HG03159 (cell line): Measurements from ENCODE around the gene RTKN.
A peak's percentile ranks its signal among the peaks of the same experiment; 100 is the strongest.
"Not testable (repeated sequence)": the region's sequence is repeated elsewhere in the genome, so short reads cannot be mapped to it uniquely, and the experiment has no call there.

Experiments
- ATAC-seq: cut with Tn5 transposase; IDR thresholded peaks from one replicate; pipeline ENCODE4 v1.9.1; 2021; ENCODE audit warnings: mild to moderate bottlenecking, moderate library complexity; ENCODE audit not compliant: unreplicated experiment

Gene RTKN

DNA sequence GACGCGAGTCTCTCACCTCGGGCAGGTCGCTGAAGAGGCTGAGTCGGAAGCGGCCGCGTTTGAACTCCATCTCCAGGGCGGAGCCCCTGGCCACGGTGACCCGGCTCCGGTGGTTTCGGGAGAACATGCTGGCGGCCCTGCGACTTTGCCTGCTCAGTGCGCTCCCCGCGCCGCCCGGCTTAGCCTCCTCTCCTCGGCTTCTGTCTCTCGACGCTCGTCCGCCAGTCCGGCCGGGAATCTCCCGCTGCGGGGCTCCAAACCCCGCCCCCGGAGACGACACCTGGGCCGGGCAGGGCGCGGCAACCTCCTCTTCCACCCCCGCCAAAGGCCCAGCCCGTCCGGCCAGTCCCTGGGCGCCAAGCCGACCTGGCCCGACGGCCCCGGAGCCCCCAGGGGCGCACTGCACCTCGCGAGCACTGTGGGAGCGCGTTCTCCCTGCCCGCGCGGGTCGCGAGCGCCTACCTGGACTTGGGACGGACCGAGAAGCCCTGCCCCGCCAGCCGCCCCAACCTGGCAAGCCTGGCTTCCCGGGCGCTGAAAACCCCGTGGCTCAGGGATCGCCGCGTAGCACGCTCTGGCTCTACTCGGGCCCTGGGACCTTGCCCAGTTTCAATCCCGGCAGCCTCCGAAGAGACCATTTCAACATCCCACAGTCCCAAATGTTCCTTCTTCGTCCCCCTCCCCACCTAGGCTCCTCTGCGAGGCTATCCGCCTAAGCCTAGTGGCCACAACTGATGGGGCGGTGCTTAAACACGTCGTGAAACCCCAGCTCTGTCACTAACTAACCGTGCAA, at the start of gene RTKN:
RTKN (minus strand) TSS at position 248 of the 793 bp plus-strand sequence; CDS start at position 127, 121 bp downstream.
- no peak for ATAC-seq

- ATAC-seq = no peak
These were observed 48.2 kb upstream of the RTKN start for GRCh38 chr2:74489906-74490305.

- no peak for ATAC-seq
These were observed 47.1 kb upstream of the RTKN start for GRCh38 chr2:74488643-74489481.

DNA sequence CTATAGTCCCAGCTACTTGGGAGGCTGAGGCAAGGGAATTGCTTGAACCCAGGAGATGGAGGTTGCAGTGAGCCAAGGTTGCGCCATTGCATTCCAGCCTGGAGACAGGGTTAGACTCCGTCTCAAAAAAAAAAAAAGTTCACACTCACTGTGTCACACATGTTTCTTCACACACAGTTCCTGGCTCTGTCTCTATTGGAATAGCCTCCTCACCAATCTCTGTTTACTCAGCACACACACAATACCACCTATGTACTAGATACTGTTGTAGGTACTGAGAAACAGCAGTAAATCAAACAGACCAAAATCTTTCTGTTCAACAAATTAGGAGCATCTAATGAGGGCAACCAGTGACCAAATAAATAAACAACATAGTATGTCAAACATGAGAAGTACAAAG, 44.4 kb upstream of the RTKN start:
- ATAC-seq = no peak

DNA sequence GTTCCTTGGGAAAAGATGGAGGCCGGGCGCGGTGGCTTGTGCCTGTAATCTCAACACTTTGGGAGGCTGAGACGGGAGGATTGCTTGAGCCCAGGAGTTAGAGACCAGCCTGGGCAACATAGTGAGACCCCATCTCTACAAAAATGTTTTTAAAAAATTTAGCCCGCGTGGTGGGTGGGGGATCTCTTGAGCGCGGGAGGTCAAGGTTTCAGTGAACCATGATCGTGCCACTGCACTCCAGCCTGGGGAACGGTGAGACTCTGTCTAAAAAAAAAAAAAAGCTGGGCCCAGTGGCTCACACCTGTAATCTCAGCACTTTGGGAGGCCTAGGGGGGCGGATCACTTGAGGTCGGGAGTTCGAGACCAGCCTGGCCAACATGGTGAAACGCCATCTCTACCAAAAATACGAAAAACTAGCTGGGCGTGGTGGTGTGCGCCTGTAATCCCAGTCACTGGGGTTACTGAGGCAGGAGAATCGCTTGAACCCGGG, 42.0 kb upstream of the RTKN start:
- not testable (repeated sequence) for ATAC-seq

DNA sequence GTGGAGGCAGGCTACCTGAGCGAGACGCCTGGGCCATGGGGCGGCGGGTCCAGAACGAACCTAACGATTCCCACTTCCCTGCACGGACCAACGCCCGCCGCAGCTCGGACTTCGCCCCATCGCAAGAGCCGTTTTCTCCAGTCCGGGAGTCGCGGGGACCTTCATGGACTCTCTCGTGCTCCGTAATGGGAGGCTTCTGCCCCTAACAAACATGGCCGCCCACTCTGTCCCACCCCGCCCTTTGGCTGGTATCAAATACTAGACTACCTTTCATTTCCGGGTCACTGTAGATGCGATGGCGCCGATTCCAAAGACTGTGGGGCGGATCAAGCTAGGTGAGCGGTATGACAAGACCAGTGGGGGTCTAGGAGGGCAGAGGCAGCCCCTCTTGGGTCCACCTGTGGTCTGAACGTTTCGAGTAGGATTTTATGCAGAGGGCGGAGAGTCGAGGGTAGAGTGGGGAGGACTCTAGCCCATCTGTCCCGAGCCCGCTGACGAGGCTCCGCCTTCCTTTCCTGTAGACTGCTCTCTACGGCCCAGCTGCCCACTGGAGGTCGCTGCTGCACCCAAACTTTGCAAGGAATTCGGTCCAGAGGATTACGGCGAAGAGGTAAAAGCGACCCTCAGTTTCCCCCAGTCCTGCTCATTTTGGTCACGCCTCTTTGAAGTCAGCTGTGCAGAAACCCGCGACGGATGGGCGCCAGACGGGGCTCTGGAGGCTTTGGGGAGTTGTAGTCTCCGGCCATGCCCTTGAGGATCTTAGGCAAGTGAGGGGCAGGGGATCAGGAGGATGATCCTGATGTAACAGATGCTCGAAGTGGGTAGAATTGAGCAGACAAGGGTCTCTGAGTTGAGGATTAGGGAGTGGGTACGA, 41.3 kb upstream of the RTKN start, which contains the start of the genes CCDC142 and TTC31:
CCDC142 (minus strand) TSS at position 198 of the 874 bp plus-strand sequence; CDS start at position 37, 161 bp downstream.
TTC31 (plus strand) TSS at position 281 of the 874 bp plus-strand sequence; CDS start at position 296, 15 bp downstream.
- peak; percentile 89 for ATAC-seq

DNA sequence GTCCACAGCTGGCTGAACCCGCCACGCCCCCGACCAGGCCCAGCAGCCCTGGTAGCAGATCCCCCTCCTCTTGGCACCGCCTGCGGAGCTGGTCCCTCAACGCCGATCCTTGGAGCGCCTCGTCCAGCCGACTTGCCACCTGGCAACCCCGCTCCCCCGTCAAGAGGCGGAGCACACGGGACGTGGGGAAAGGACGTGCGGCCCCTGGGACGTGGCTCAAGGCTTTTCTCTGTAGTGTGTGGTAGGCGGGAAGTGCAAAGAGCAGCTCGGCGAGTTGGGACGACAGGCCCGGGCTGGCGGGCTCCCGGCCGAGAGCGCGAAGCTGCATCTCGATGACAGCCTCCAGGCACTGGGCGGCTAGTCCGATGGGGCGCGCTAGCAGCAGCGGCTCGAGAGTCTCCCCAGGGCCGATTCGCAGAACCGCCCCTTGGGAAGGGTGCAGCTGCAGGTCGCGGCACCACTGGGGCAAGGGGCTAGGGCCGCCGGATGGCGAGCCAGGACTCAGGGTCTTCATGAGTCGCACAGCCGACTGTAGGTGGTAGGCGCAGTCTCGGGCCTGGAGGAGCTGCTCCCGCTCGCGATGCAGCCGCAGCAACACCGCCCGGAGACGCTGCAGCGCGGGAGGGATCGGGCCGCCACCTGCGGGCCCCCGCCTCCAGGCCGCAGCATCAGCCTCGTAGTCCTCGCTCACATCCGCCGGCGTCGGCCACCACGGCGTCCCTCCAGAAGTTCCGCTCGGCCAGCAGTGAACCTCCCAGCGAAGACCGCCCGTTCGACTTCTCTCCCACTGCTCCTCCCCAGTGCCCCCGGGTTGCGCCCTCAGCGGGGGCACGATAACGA, 40.4 kb upstream of the RTKN start:
- peak; percentile 38 for ATAC-seq

GRCh38 chr2:74481431-74481830, 39.7 kb upstream of the RTKN start:
- ATAC-seq = no peak

DNA sequence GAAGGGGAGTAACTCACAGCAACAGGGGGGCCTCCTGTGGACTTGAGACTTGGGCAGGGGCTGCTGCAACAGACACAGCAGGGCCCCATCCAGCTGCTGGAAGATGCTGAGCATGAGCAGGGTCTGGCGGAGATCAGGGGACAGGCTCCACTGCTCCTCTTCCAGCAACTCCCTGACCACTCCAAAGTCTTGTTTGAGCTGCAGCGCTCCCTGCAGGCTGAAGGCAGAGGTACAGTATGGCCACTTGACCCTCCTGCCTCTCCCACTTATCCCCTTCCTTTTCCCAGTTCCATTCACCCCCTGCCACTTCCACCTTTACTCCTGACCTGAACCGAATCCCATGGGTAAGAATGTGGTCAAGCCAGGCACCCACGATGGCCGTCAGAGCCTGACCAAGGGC, 33.2 kb upstream of the RTKN start:
- no peak for ATAC-seq

GRCh38 chr2:74474481-74474880, 32.7 kb upstream of the RTKN start:
- ATAC-seq = no peak

DNA sequence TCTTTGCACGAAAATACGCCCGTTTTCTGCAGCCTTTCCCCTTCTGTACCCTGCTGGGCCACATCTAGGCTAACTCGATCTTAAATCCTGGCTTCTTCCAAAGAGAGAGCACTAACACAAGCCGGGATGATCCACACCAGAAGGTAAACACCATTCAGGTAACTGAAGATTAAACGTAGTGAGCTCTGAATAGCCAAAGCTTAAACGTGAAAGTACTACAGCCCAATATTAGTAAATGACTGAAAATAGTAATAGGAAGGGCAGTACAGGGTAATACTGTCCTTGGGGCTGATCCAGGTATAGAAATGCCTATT, 31.2 kb upstream of the RTKN start:
- ATAC-seq = peak; percentile 2

- peak; percentile 90 for ATAC-seq
These were observed 30.6 kb upstream of the RTKN start, which contains the start of gene MRPL53 for GRCh38 chr2:74472086-74472944. Gene MRPL53, minus strand, starts transcription at chr2:74472680. Its CDS starts 20 bp downstream, at chr2:74472660.

DNA sequence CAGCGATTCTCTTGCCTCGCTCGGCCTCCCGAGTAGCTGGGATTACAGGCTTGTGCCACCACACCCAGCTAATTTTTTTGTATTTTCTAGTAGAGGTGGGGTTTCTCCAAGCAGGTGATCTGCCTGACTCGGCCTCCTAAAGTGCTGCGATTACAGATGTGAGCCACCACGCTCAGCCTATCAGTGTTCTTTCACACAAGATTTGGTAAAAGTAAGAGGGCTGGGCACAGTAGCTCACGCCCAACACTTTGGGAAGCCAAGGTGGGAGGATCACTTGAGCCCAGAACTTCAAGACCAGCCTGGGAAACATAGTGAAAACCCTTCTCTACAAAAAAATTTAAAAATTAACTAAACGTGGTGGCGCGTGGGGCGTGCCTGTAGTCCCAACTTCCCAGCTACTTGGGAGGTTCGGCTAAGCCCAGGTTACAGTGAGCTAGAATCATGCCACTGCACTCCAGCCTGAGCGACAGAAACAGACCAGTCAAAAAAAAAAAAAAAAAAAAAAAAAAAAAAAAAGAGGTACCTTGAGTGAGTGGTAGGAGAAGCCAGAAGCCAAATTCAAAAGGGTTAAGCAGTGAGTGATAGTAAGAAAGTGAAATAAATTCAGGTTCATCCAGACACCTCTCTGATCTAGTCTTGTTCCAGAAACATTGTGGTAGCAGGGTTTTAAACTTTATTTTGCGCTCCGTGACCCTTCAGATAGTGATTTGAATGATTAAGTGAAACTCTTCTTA, 29.8 kb upstream of the RTKN start:
- no peak for ATAC-seq

DNA sequence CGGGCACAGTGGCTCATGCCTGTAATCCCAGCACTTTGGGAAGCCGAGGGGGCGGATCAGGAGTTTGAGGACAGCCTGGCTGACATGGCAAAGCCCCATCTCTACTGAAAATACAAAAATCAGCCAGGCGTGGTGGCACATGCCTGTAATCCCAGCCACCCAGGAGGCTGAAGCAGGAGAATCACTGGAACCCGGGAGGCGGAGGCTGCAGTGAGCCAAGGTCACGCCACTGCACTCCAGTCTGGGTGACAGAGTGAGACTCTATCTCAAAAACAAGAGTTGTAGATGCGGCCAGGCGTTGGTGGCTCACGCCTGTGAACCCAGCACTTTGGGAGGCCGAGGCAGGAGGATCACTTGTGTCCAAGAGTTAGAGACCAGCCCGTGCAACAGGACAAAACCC, 29.0 kb upstream of the RTKN start:
- ATAC-seq = not testable (repeated sequence)

GRCh38 chr2:74464406-74464805, 22.7 kb upstream of the RTKN start:
- ATAC-seq = peak; percentile 2

DNA sequence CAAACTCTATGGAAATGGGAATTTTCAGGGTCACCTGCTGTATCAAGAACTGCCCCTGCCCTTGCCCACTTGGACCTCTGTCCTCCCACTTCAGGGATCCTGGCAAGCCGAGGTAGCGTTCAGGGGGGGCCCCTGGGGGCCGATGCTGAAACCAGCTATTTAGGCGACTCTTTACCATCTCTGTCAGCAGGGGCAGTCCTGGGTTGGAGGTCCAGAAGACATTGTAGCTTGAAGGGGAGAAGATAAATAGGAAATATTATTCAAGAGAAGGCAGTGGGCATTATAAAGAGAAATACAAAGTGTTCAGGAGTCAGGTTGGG, 21.0 kb upstream of the RTKN start:
- no peak for ATAC-seq

DNA sequence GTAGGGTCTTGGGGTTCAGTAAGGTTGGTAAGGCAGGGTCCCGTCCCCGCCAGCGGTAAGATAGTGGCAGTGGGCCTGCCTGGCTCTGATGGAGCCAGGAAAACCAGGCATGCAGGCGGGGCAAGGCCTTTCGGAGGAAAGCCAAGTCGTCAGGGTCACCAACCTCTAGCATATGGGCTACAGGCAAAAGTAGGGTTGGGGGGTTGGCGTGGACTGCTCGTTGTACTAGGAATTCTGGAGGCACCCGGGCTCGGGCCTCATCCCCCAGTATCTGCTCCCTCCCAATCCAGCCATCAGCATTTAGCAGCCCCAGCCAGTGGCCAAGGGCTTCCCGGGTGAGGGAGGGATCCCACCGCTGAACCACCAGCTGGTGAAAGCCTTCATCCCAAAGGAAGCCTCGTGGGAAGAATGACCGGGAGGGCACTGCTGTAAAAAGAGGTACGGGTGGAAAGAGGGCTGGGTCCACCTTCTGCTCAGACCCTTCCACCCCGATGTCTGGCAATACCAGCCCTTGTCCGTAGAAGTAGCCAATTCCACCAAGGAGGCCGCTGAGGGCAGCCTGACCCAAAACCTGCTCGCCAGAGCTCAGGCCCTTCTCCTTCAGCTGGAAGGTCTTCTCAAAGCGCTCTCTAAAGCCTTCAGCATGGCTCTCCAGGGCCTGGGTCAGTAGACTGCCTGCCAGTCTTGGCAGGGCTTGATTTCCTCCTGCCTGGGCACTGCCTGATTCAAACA, 20.5 kb upstream of the RTKN start:
- ATAC-seq = no peak
